ENCODE measurements around the gene CCDC196. TPM values are rescaled to one million over a fixed set of nuclear protein-coding genes. Genes with fewer than 3 reads are reported as not detected.

CCDC196 gene
- polyA plus RNA-seq, 3 donors, result not detected

DNA sequence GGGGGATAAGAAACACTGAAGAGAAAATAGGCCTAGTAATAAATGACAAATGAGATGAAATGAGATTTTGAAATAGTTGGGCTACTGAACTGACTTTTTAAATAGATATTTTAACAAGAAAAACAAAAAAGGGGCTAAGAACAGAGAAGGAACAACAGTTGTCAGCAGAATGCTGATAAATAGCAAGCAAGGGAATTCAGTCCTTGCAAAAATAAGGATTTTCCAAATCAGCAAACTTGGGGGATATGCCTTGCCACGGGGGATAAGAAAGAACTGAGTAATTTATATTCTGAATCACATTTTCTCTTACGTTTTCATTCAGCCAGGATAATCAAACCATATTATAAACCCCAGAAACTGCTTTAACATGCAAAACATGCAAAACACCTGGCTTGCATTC lies 12.9 kb upstream of the CCDC196 start:
- no peaks in the 10 kb centered on the region for H3K36me3 ChIP-seq (replicated peaks in 1 of 2; ENCODE audit: control insufficient read depth in 1 of 2, insufficient read depth in 2 of 2, low read length in 2 of 2)
- intact Hi-C loops (cut with micrococcal nuclease), result no loop called here
- peaks cover 4 to 18% of the 10 kb centered on the region in 2 donors for H3K9me3 ChIP-seq (replicated peaks in 1 of 2; ENCODE audit: control insufficient read depth in 1 of 2, insufficient read depth in 1 of 2, low read length in 2 of 2)
- H3K9ac ChIP-seq (ENCODE audit: insufficient read depth, low read length, poor library complexity, severe bottlenecking), result no peak overlapping the region
- Mint-ChIP-seq H3K36me3 (no peaks in the 10 kb centered on the region), H3K4me1 (no peaks in the 10 kb centered on the region), H3K27ac (no peak overlapping the region), H3K4me3 (no peak overlapping the region), H3K27me3 (ENCODE audit: low read depth in 3 of 3) (no peaks in the 10 kb centered on the region), H3K9me3 (peaks cover 3 to 19% (median 9%) of the 10 kb centered on the region in 7 donors)
- no peaks in the 10 kb centered on the region for H3K79me2 ChIP-seq (ENCODE audit: insufficient read depth, low read length)
- H3K4me3 ChIP-seq (replicated peaks in 1 of 3; ENCODE audit: low read depth in 2 of 3, low read length in 3 of 3), result no peak overlapping the region
- H3K4me1 ChIP-seq (ENCODE audit: control insufficient read depth in 1 of 2, insufficient read depth in 2 of 2, low read length in 2 of 2), result no peaks in the 10 kb centered on the region
- 100% methylated on average over 1 of the region's 2 CpGs for WGBS (ENCODE audit: insufficient coverage)
- H3K4me2 ChIP-seq (replicated peaks; ENCODE audit: extremely low read depth, low read length, poor library complexity, severe bottlenecking), result no peak overlapping the region
- no peaks in the 10 kb centered on the region for H3K27me3 ChIP-seq (ENCODE audit: control insufficient read depth in 2 of 2, insufficient read depth in 2 of 2, low read length in 2 of 2)
- H2AFZ ChIP-seq (ENCODE audit: insufficient read depth, low read depth, low read length, poor library complexity, severe bottlenecking), result no peak overlapping the region
- no peaks in the 10 kb centered on the region for H4K20me1 ChIP-seq (ENCODE audit: insufficient read depth, low read length)
- DNase-seq, result no peak
- H3K27ac ChIP-seq (ENCODE audit: low read depth in 1 of 2, low read length in 2 of 2), result no peak overlapping the region
- TF ChIP-seq, protein P1, sequence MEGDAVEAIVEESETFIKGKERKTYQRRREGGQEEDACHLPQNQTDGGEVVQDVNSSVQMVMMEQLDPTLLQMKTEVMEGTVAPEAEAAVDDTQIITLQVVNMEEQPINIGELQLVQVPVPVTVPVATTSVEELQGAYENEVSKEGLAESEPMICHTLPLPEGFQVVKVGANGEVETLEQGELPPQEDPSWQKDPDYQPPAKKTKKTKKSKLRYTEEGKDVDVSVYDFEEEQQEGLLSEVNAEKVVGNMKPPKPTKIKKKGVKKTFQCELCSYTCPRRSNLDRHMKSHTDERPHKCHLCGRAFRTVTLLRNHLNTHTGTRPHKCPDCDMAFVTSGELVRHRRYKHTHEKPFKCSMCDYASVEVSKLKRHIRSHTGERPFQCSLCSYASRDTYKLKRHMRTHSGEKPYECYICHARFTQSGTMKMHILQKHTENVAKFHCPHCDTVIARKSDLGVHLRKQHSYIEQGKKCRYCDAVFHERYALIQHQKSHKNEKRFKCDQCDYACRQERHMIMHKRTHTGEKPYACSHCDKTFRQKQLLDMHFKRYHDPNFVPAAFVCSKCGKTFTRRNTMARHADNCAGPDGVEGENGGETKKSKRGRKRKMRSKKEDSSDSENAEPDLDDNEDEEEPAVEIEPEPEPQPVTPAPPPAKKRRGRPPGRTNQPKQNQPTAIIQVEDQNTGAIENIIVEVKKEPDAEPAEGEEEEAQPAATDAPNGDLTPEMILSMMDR (IDR thresholded peaks at IDR 0.05), result no peak

DNA sequence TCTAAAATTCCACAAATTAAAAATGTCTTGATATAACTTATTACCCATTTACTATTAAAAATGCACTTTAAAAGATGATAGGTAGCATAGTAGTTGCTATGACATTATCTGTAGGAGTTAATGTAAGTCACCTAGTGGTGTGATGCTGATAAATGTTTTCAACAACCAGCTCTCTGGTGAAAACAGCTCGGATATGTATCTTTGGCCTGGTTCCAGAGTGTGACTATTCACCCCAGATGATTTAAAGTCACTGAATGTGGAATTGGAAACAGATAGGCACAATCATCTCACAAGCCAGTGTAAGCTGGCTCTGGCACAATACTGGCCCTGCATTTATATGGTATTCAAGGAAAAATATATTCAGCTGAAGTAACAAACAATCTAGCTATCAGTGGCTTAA lies 9.2 kb upstream of the CCDC196 start:
- no peaks in the 10 kb centered on the region for H3K36me3 ChIP-seq (replicated peaks in 1 of 2; ENCODE audit: control insufficient read depth in 1 of 2, insufficient read depth in 2 of 2, low read length in 2 of 2)
- TF ChIP-seq, protein P1 (IDR thresholded peaks at IDR 0.05), result no peak
- H3K9me3 ChIP-seq (replicated peaks in 1 of 2; ENCODE audit: control insufficient read depth in 1 of 2, insufficient read depth in 1 of 2, low read length in 2 of 2), result peaks cover 0 to under 1% of the 10 kb centered on the region in 2 donors
- H3K27ac ChIP-seq (ENCODE audit: low read depth in 1 of 2, low read length in 2 of 2), result no peak overlapping the region
- no peak overlapping the region for H3K4me3 ChIP-seq (replicated peaks in 1 of 3; ENCODE audit: low read depth in 2 of 3, low read length in 3 of 3)
- intact Hi-C loops (cut with micrococcal nuclease), result no loop called here
- H4K20me1 ChIP-seq (ENCODE audit: insufficient read depth, low read length), result no peaks in the 10 kb centered on the region
- H2AFZ ChIP-seq (ENCODE audit: insufficient read depth, low read depth, low read length, poor library complexity, severe bottlenecking), result no peak overlapping the region
- H3K36me3 Mint-ChIP-seq, result no peaks in the 10 kb centered on the region
- H3K27me3 ChIP-seq (ENCODE audit: control insufficient read depth in 2 of 2, insufficient read depth in 2 of 2, low read length in 2 of 2), result no peaks in the 10 kb centered on the region
- no CpG with 5 or more reads among the region's 1 CpG for WGBS (ENCODE audit: insufficient coverage)
- H3K79me2 ChIP-seq (ENCODE audit: insufficient read depth, low read length), result no peaks in the 10 kb centered on the region
- no peak overlapping the region for H3K9ac ChIP-seq (ENCODE audit: insufficient read depth, low read length, poor library complexity, severe bottlenecking)
- DNase-seq, result no peak
- no peaks in the 10 kb centered on the region for H3K4me1 ChIP-seq (ENCODE audit: control insufficient read depth in 1 of 2, insufficient read depth in 2 of 2, low read length in 2 of 2)
- no peak overlapping the region for H3K27ac Mint-ChIP-seq
- H3K4me1 Mint-ChIP-seq, result no peaks in the 10 kb centered on the region
- H3K4me3 Mint-ChIP-seq, result no peak overlapping the region
- no peak overlapping the region for H3K4me2 ChIP-seq (replicated peaks; ENCODE audit: extremely low read depth, low read length, poor library complexity, severe bottlenecking)
- H3K27me3 Mint-ChIP-seq (ENCODE audit: low read depth in 3 of 3), result no peaks in the 10 kb centered on the region
- peaks cover 0 to 7% (median 2%) of the 10 kb centered on the region in 7 donors for H3K9me3 Mint-ChIP-seq

Data from CD14-positive monocyte (primary cell).